GM23248 (cell line): ENCODE data around the gene ZNF503. TPM values are rescaled to one million over a fixed set of nuclear protein-coding genes. Genes with fewer than 3 reads are reported as not detected.

Experiments
- DNase-seq: peaks from one replicate; pipeline ENCODE4 v3.0.0-alpha.2; 2015
- H2AFZ ChIP-seq: fragments of 200-600 bp; sonication (generic); 2 replicates; pipeline ENCODE4 v1.6.1; 2016; ENCODE audit warnings: antibody characterized with exemption
- H3F3A ChIP-seq: fragments of 200-600 bp; sonication (generic); 2 replicates; pipeline ENCODE4 v1.6.1; 2016; ENCODE audit warnings: mild to moderate bottlenecking, antibody characterized with exemption, mixed run types; ENCODE audit not compliant: insufficient read depth
- H3K27ac ChIP-seq: fragments of 200-600 bp; sonication (generic); 2 replicates; pipeline ENCODE4 v1.5.1; 2016; ENCODE audit warnings: mild to moderate bottlenecking
- H3K27me3 ChIP-seq: fragments of 200-600 bp; sonication (generic); replicated peaks from 2 replicates; pipeline ENCODE4 v1.6.1; 2016; ENCODE audit warnings: mild to moderate bottlenecking; ENCODE audit not compliant: insufficient read depth
- H3K36me3 ChIP-seq: fragments of 200-600 bp; sonication (generic); 2 replicates; pipeline ENCODE4 v1.6.1; 2016; ENCODE audit warnings: low read depth, mild to moderate bottlenecking
- H3K4me1 ChIP-seq: fragments of 200-600 bp; sonication (generic); 2 replicates; pipeline ENCODE4 v1.6.1; 2016; ENCODE audit warnings: mild to moderate bottlenecking; ENCODE audit not compliant: insufficient read depth
- H3K4me2 ChIP-seq: fragments of 200-600 bp; sonication (generic); one replicate; pipeline ENCODE4 v1.6.1; 2016; ENCODE audit warnings: mild to moderate bottlenecking; ENCODE audit not compliant: unreplicated experiment
- H3K4me3 ChIP-seq: fragments of 200-600 bp; sonication (generic); 2 replicates; pipeline ENCODE4 v1.5.1; 2016; ENCODE audit warnings: mild to moderate bottlenecking
- H3K79me2 ChIP-seq: fragments of 200-600 bp; sonication (generic); 2 replicates; pipeline ENCODE4 v1.6.1; 2016; ENCODE audit warnings: mild to moderate bottlenecking; ENCODE audit not compliant: insufficient read depth
- H3K9ac ChIP-seq: fragments of 200-600 bp; sonication (generic); 2 replicates; pipeline ENCODE4 v1.6.1; 2016; ENCODE audit warnings: mild to moderate bottlenecking
- H3K9me2 ChIP-seq: fragments of 200-600 bp; sonication (generic); 2 replicates; pipeline ENCODE4 v1.6.1; 2016; ENCODE audit warnings: mixed run types, mild to moderate bottlenecking, moderate library complexity; ENCODE audit not compliant: insufficient read depth
- H3K9me3 ChIP-seq: fragments of 200-600 bp; sonication (generic); one replicate; pipeline ENCODE4 v1.6.1; 2017; ENCODE audit warnings: low read depth
- H4K20me1 ChIP-seq: fragments of 200-600 bp; sonication (generic); 2 replicates; pipeline ENCODE4 v1.6.0; 2016; ENCODE audit not compliant: insufficient read depth
- EZH2 ChIP-seq: fragments of 200-600 bp; sonication (generic); IDR thresholded peaks from 2 replicates; pipeline ENCODE4 v1.6.1; 2018; ENCODE audit warnings: antibody characterized with exemption, mild to moderate bottlenecking; ENCODE audit not compliant: insufficient read depth, poor library complexity, severe bottlenecking
- EZH2phosphoT487 ChIP-seq: fragments of 200-600 bp; sonication (generic); IDR thresholded peaks from 2 replicates; pipeline ENCODE4 v1.6.1; 2018; ENCODE audit warnings: antibody characterized with exemption, moderate library complexity, mild to moderate bottlenecking, low read depth; ENCODE audit not compliant: insufficient read depth
- WGBS, 2 experiments: methylation state at CpG; one replicate each; pipeline ENCODE4 v1.1.6; 2015 to 2017; ENCODE audit warnings: low lambda C conversion rate in 2 of 2, low coverage in 1 of 2; ENCODE audit errors: missing lambda C conversion rate in 2 of 2; 5-methylcytosine and 5-hydroxymethylcytosine counted together
- in situ Hi-C: fragments of 300-500 bp; cut with MboI; formaldehyde crosslinking; loops from 2 replicates; pipeline ENCODE4 v1.15.0; 2020
- polyA plus RNA-seq: library from polyadenylated mRNA; unstranded; fragments of >200 nt; fragmentation: Nextera tagmentation; extraction: Ambion mirVana; gene quantifications from 2 replicates; pipeline ENCODE4 v1.2.1, GENCODE V29; 2016
- total RNA-seq: library from RNA; depleted of rRNA; stranded (reverse); fragments of >200 nt; shearing (Covaris generic); gene quantifications from 2 replicates; pipeline ENCODE4 v1.2.3, GENCODE V29; 2014

ZNF503 gene
- total and polyA plus RNA-seq, 2 experiments from 2014 or later = 15.4 to 17.5 TPM

DNA sequence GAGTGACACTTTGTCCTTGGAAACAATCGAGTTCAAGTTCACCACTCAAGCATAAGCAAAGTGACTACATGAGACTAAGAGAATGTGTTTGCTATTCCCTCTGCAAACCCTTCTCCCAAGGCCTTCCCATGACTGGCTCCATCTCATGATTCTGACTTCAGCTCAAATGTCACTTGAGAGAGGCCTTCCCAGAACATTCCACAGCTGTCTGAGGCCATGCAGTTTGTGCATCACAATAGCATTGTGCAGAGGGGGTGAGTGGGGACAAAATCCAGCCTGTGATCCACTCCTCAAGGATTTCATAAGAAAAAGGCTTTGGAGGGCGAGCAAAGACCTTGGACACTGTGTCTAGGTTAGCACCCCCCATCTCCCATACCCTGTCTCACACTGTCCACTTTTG is 23.0 kb upstream of the ZNF503 start:
- H3K79me2 ChIP-seq = no peaks in the 10 kb centered on the region
- in situ Hi-C loops = loop anchor here (25.0 kb wide), 1 partner anchor 488 kb away; no protein-coding TSS in a partner anchor
- no peaks in the 10 kb centered on the region for H3K4me1 ChIP-seq
- H3K4me3 ChIP-seq = no peak overlapping the region
- no peak overlapping the region for H2AFZ ChIP-seq
- H3K27ac ChIP-seq = no peak overlapping the region
- H3F3A ChIP-seq = no peaks in the 10 kb centered on the region
- no peaks in the 10 kb centered on the region for H3K9me3 ChIP-seq
- no peak overlapping the region for H3K9ac ChIP-seq
- H3K9me2 ChIP-seq = no peaks in the 10 kb centered on the region
- H3K36me3 ChIP-seq = no peaks in the 10 kb centered on the region
- no peak overlapping the region for H3K4me2 ChIP-seq
- H4K20me1 ChIP-seq = no peaks in the 10 kb centered on the region
- TF ChIP-seq EZH2 (no peak), EZH2phosphoT487 (no peak)
- H3K27me3 ChIP-seq = no peaks in the 10 kb centered on the region
- WGBS, 2 experiments = 73 to 82% methylated on average over 2 of the region's 2 CpGs
- no peak for DNase-seq

DNA sequence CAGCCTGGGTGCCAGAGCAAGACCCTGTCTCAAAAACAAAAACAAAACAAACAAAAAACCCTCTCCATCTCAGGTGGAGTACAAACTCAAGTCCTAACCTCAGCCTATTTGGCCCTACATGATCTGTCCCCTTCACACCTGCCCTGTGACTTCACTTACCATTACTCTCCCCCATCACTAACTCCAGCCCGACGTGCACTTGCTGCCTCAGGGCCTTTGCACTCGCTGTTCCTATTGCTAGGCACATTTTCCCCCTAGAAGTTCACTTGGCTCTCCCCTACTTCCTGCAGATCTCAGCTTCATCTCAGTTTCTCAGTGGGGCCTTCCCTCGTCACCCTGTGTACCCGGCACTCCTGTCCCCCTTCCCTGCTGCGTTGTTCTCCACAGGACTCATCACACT is 21.3 kb upstream of the ZNF503 start:
- no peaks in the 10 kb centered on the region for H3F3A ChIP-seq
- no peak for DNase-seq
- H3K9ac ChIP-seq = no peak overlapping the region
- no peaks in the 10 kb centered on the region for H3K79me2 ChIP-seq
- WGBS, 2 experiments = 91 to 100% methylated on average over 6 of the region's 6 CpGs
- no peak overlapping the region for H3K4me3 ChIP-seq
- H3K9me2 ChIP-seq = no peaks in the 10 kb centered on the region
- H3K4me2 ChIP-seq = no peak overlapping the region
- H3K9me3 ChIP-seq = no peaks in the 10 kb centered on the region
- no peaks in the 10 kb centered on the region for H3K4me1 ChIP-seq
- H3K27ac ChIP-seq = no peak overlapping the region
- no peak overlapping the region for H2AFZ ChIP-seq
- in situ Hi-C loops = loop anchor here (25.0 kb wide), 1 partner anchor 489 kb away; no protein-coding TSS in a partner anchor
- no peak for TF ChIP-seq EZH2
- H4K20me1 ChIP-seq = no peaks in the 10 kb centered on the region
- H3K36me3 ChIP-seq = no peaks in the 10 kb centered on the region
- no peaks in the 10 kb centered on the region for H3K27me3 ChIP-seq

DNA sequence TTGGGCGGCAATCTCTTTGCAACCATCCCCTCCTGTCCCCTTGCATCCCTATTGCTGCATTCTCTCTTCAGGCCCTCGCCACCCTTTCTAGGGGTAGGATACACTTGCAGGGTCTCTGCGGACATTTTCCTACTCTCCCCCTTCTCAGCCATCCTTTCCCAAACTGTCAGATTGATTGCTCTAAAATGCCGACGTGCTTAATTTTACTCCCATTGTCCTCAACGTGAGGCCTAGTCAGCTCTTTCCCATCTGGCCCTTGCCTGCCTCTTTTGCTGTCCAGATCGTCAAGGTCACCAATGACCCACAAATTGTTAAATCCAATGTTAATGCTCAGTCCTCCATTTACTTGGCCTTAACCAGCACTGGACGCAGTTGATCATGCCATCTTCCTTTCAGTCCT is 17.1 kb upstream of the ZNF503 start:
- TF ChIP-seq EZH2 (no peak), EZH2phosphoT487 (no peak)

DNA sequence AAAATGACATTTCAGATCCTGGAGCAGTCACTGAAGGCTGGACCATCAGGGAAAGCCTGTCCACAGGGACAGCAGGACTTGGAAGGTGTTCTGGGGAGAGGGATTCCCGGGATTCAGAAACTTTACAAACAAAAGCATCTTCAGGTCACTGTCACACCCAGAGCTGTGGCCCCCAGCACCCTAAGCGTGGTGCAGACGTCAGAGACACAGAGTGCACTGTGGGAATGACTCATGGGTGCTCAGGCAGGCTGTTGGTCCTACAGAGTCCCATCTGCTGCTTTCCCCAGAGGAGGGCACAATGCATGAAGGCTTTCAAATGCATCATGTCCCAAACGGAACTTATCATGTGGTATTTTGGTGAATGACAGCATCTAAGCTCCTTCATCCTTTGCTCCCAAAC is 16.7 kb upstream of the ZNF503 start:
- no peaks in the 10 kb centered on the region for H3K27me3 ChIP-seq

More for the DNA sequence above, 17.1 kb upstream of the ZNF503 start:
- no peaks in the 10 kb centered on the region for H3K36me3 ChIP-seq
- H3K9ac ChIP-seq = no peak overlapping the region
- H3K79me2 ChIP-seq = no peaks in the 10 kb centered on the region
- DNase-seq = no peak
- in situ Hi-C loops = loop anchor here (25.0 kb wide), 1 partner anchor 494 kb away; no protein-coding TSS in a partner anchor
- WGBS, 2 experiments = 89 to 90% methylated on average over 8 of the region's 8 CpGs
- no peak overlapping the region for H2AFZ ChIP-seq
- H4K20me1 ChIP-seq = no peaks in the 10 kb centered on the region
- H3K27me3 ChIP-seq = no peaks in the 10 kb centered on the region
- no peaks in the 10 kb centered on the region for H3K9me3 ChIP-seq
- no peak overlapping the region for H3K4me3 ChIP-seq
- no peaks in the 10 kb centered on the region for H3K9me2 ChIP-seq
- no peak overlapping the region for H3K4me2 ChIP-seq
- no peaks in the 10 kb centered on the region for H3F3A ChIP-seq
- H3K27ac ChIP-seq = no peak overlapping the region
- H3K4me1 ChIP-seq = no peaks in the 10 kb centered on the region

DNA sequence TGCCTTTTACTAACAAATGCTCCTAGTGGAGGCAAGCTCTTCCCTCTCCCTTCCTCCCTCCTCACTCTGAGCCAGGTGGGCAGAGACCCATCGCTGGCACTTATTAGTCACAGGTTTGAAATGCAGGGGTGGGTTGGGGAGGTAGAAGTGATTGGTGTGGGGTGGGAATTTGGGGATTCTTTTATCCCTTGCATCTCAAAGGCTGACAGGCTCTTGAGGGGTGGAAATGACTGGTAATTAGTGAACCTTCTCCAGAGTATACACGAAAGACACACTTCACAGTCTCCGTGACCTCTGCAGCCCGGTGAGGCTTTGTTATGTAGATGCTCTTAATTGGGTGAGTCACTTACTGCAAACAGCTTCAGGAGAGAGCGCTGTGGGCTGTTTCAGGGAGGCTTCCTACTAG is 16.0 kb upstream of the ZNF503 start:
- Histone ChIP-seq H3F3A (no peaks in the 10 kb centered on the region), H3K27me3 (no peaks in the 10 kb centered on the region), H3K36me3 (no peaks in the 10 kb centered on the region), H3K9me3 (no peaks in the 10 kb centered on the region), H3K4me2 (no peak overlapping the region), H3K9me2 (no peaks in the 10 kb centered on the region), H4K20me1 (no peaks in the 10 kb centered on the region), H3K4me1 (no peaks in the 10 kb centered on the region), H2AFZ (no peak overlapping the region), H3K4me3 (no peak overlapping the region), H3K79me2 (no peaks in the 10 kb centered on the region), H3K9ac (no peak overlapping the region), H3K27ac (no peak overlapping the region)
- DNase-seq = no peak
- WGBS, 2 experiments = 43 to 65% methylated on average over 5 of the region's 5 CpGs
- in situ Hi-C loops = loop anchor here (25.0 kb wide), 1 partner anchor 495 kb away; no protein-coding TSS in a partner anchor
- TF ChIP-seq EZH2phosphoT487 (no peak), EZH2 (no peak)

More for the DNA sequence above, 16.7 kb upstream of the ZNF503 start:
- Histone ChIP-seq H3K4me1 (no peaks in the 10 kb centered on the region), H3F3A (no peaks in the 10 kb centered on the region), H3K9me3 (no peaks in the 10 kb centered on the region), H3K9ac (no peak overlapping the region), H2AFZ (no peak overlapping the region), H3K9me2 (no peaks in the 10 kb centered on the region), H3K79me2 (no peaks in the 10 kb centered on the region), H3K4me2 (no peak overlapping the region), H3K36me3 (no peaks in the 10 kb centered on the region), H3K27ac (no peak overlapping the region), H4K20me1 (no peaks in the 10 kb centered on the region), H3K4me3 (no peak overlapping the region)
- DNase-seq = no peak
- 67 to 71% methylated on average over 4 of the region's 4 CpGs for WGBS, 2 experiments
- in situ Hi-C loops = loop anchor here (25.0 kb wide), 1 partner anchor 494 kb away; no protein-coding TSS in a partner anchor
- no peak for TF ChIP-seq EZH2
